GM12878 (cell line): ENCODE measurements around the gene TMEM223. TPM values are rescaled to one million over a fixed set of nuclear protein-coding genes. Genes with fewer than 3 reads are reported as not detected.

Experiments used
- BCL11A ChIP-seq: IDR thresholded peaks from 2 replicates; pipeline ENCODE4 v1.6.1; 2011; ENCODE audit warnings: low read depth, low read length
- ESRRA ChIP-seq: IDR thresholded peaks from 2 replicates; pipeline ENCODE4 v1.6.1; 2012; ENCODE audit warnings: mild to moderate bottlenecking, low read length, improper control_type of control experiment
- IRF4 ChIP-seq: IDR thresholded peaks from 2 replicates; pipeline ENCODE4 v1.6.1; 2011; ENCODE audit warnings: low read depth, low read length
- NR2F1 ChIP-seq: fragments of 450-650 bp; conservative IDR thresholded peaks from 2 replicates; pipeline ENCODE4 v1.6.1; 2017; ENCODE audit warnings: mild to moderate bottlenecking
- RELB ChIP-seq: fragments of 450-650 bp; IDR thresholded peaks from 2 replicates; pipeline ENCODE4 v1.6.1; 2017; ENCODE audit warnings: low read depth, mild to moderate bottlenecking, moderate library complexity
- TCF12 ChIP-seq: IDR thresholded peaks from 2 replicates; pipeline ENCODE4 v1.6.1; 2011; ENCODE audit warnings: low read depth, mild to moderate bottlenecking, low read length
- polyA plus RNA-seq, 11 experiments: library from polyadenylated mRNA; depleted of rRNA in 4 of 11; unstranded in 6 of 11; stranded (reverse) in 5 of 11; fragments of >200 nt; fragmentation: Nextera tagmentation in 4 of 11; fragmentation: Illumina TruSeq in 1 of 11; extraction: Ambion mirVana in 4 of 11; extraction: Trizol in 1 of 11; gene quantifications; 1 replicate in 1 of 11; 2 replicates in 10 of 11; pipeline versions ENCODE4 v1.2.1 to v1.2.3, GENCODE V29; 2011 to 2016; ENCODE audit warnings: inconsistent platforms in 2 of 11, missing spikeins in 2 of 11, low read depth in 1 of 11
- total RNA-seq, 4 experiments: library from RNA; depleted of rRNA in 3 of 4; stranded (reverse); fragments of >200 nt in 3 of 4; fragmentation: Illumina TruSeq in 1 of 4; extraction: Trizol in 1 of 4; gene quantifications; 2 replicates each; pipeline versions ENCODE4 v1.2.1 to v1.2.3, GENCODE V29; 2013 to 2021
- TF ChIP-seq, protein P1 (sequence below): IDR thresholded peaks from 2 replicates; pipeline ENCODE4 v1.6.1; 2011; ENCODE audit warnings: low read depth, low read length, improper control_type of control experiment, borderline replicate concordance
- TF ChIP-seq, protein P2 (sequence below): fragments of 450-650 bp; IDR thresholded peaks from 2 replicates; pipeline ENCODE4 v1.6.1; 2017; ENCODE audit warnings: mild to moderate bottlenecking, low read depth, inconsistent platforms; ENCODE audit not compliant: poor library complexity, severe bottlenecking

TMEM223 gene
- total and polyA plus RNA-seq, 10 of the 15 experiments (the other 5 are each of a cell fraction or from before 2014, with no cell fraction given) = 5.3 to 33.2 (median 14.0) TPM

- peak; percentile 96 for TF ChIP-seq RELB
- TF ChIP-seq, protein P1, sequence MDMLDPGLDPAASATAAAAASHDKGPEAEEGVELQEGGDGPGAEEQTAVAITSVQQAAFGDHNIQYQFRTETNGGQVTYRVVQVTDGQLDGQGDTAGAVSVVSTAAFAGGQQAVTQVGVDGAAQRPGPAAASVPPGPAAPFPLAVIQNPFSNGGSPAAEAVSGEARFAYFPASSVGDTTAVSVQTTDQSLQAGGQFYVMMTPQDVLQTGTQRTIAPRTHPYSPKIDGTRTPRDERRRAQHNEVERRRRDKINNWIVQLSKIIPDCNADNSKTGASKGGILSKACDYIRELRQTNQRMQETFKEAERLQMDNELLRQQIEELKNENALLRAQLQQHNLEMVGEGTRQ = peak; percentile 46
- no peak for TF ChIP-seq IRF4
- TF ChIP-seq NR2F1 = peak; percentile 65; the same call in 1 of the 2 replicates
- TF ChIP-seq BCL11A = no peak
- TF ChIP-seq ESRRA = 0 out of 2 replicates have a peak, but pooled peaks have one; percentile 41
- TF ChIP-seq, protein P2, sequence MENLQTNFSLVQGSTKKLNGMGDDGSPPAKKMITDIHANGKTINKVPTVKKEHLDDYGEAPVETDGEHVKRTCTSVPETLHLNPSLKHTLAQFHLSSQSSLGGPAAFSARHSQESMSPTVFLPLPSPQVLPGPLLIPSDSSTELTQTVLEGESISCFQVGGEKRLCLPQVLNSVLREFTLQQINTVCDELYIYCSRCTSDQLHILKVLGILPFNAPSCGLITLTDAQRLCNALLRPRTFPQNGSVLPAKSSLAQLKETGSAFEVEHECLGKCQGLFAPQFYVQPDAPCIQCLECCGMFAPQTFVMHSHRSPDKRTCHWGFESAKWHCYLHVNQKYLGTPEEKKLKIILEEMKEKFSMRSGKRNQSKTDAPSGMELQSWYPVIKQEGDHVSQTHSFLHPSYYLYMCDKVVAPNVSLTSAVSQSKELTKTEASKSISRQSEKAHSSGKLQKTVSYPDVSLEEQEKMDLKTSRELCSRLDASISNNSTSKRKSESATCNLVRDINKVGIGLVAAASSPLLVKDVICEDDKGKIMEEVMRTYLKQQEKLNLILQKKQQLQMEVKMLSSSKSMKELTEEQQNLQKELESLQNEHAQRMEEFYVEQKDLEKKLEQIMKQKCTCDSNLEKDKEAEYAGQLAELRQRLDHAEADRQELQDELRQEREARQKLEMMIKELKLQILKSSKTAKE = peak; percentile 85
- TF ChIP-seq TCF12 = peak; percentile 14; the same call in 1 of the 2 replicates
- TF ChIP-seq, all 136 proteins: peak for 64
Measured at GRCh38 chr11:62831520-62832335, 39.9 kb upstream of the TMEM223 start, which contains the start of gene STX5 (continued).
